GM23248 (cell line): Measurements from ENCODE around the gene AP4S1.

Source experiments
- EZH2 ChIP-seq: fragments of 200-600 bp; sonication (generic); IDR thresholded peaks from 2 replicates; pipeline ENCODE4 v1.6.1; 2018; ENCODE audit warnings: antibody characterized with exemption, mild to moderate bottlenecking; ENCODE audit not compliant: insufficient read depth, poor library complexity, severe bottlenecking
- EZH2phosphoT487 ChIP-seq: fragments of 200-600 bp; sonication (generic); IDR thresholded peaks from 2 replicates; pipeline ENCODE4 v1.6.1; 2018; ENCODE audit warnings: antibody characterized with exemption, moderate library complexity, mild to moderate bottlenecking, low read depth; ENCODE audit not compliant: insufficient read depth

DNA sequence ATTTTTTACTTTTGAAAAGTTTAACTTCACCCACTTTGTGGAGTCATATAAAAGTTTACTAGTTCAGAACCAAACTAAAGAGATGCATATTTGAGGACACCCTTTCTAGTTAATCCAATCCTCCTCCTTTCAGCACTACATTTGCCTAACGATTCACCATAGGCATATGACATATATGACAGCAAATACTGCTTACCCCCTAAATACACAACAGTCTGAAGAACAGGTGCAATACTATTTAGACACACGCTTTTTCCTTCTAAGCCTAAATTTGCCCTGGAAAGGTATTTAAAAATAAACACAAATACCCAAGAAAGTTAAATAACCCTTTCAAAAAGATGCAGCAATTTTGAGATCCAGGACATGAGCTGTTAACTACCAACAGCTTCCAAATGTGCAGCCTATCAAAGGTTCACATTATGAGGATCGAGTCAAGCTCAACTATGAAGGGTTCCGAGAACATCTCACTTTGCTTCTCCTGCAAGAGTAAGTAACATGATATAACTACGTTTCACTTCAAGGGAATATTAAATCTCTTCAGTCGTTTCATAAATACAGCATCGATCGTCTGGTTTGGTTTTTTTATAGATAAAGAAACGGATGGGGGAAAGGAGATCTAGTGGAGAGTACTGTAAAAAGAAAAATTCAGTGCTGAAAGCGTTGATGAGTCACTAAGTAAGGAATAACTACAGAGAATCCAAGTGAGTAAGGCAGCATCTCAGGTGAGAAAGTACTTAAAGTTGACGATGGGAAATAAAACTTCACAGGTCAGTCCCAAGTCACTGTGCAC lies 677 bp upstream of the AP4S1 start:
- TF ChIP-seq EZH2phosphoT487 (no peak), EZH2 (no peak)
